A549 treated with CORT108297 at 1 μM for 4 hours (cell line): ENCODE measurements around the gene CLEC2L. TPM values are rescaled to one million over a fixed set of nuclear protein-coding genes. Genes with fewer than 3 reads are reported as not detected.

Source experiments
- total RNA-seq: library from RNA; stranded (reverse); fragments of 200-300 nt; extraction: Qiagen RNA extraction; gene quantifications from 5 replicates; pipeline ENCODE4 v1.2.3, GENCODE V29; 2022

CLEC2L gene
- 0.08 to 0.13 TPM (median 0.11 TPM) in 5 replicates for total RNA-seq

DNA sequence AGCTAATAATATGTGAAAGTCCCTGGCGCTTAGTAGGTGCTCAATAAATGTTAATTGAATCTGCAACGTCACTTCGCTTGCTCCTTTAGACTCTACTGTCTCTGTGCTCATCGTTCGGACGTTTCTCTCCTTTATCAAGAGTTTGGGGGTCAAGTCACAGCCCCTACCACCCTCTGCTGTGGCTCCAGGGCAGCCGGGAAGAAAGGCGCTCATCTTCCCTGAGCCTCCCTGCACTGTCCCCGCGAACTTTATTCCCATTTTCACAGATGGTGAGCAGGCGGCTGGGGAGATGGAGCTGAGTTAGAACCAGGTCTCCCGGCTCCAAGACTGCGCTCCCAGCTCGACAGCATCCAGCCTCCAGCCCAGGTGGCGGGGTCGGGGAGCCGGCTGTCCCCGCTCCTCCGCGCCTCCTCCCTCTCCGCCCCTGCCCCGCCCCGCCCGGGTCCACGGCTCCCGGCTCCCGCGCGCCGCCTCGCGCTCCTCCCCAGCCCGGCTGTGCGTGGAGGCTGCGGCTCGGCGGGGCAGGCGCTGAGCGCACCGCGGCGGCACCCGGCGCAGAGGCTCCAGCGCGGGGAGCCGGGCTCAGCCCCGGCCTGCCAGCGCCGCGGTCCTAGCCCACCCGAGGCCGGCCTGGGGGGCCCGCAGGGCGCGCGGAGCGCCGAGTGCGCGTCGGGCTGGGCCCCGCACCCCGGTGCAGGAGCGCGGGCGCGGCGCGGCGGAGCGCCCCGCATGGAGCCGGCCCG is at the start of gene CLEC2L:
Gene CLEC2L, plus strand, starts transcription at position 487 of the 743 bp plus-strand sequence. Its CDS starts 243 bp downstream, at position 730.

Other genes with a start within 250 kb of the CLEC2L start
- 14.3 to 40.4 TPM (median 35.0 TPM) in 5 replicates for gene FMC1, start 182.3 kb upstream of the CLEC2L start, total RNA-seq
- gene LUC7L2, start 163.8 kb upstream of the CLEC2L start, total RNA-seq = 38.2 to 40.9 TPM (median 38.6 TPM) in 5 replicates
- 0.81 to 1.2 TPM (median 0.99 TPM) in 5 replicates for gene KLRG2, start 40.0 kb upstream of the CLEC2L start, total RNA-seq